Fibroblast of lung (primary cell): ENCODE data around the gene APAF1. TPM values are rescaled to one million over a fixed set of nuclear protein-coding genes. Genes with fewer than 3 reads are reported as not detected.
A peak's percentile ranks its signal among the peaks of the same experiment; 100 is the strongest.

Experiments used
- DNase-seq, 2 donors: peaks; one replicate each; pipeline versions ENCODE4 v3.0.0 to v3.0.0-alpha.2; 2010; ENCODE audit warnings: low read depth in 2 of 2
- H2AFZ ChIP-seq: 2 replicates; pipeline ENCODE4 v1.5.1; 2012; ENCODE audit warnings: low read length, control low read depth, inconsistent platforms
- H3K27ac ChIP-seq: 2 replicates; pipeline ENCODE4 v1.5.1; 2011; ENCODE audit warnings: low read length, control low read depth; ENCODE audit not compliant: insufficient read depth
- H3K27me3 ChIP-seq: 2 replicates; pipeline ENCODE4 v1.5.1; 2011; ENCODE audit warnings: mild to moderate bottlenecking, low read length; ENCODE audit not compliant: control insufficient read depth, insufficient read depth
- H3K36me3 ChIP-seq: 2 replicates; pipeline ENCODE4 v1.5.1; 2011; ENCODE audit warnings: low read length; ENCODE audit not compliant: control insufficient read depth, insufficient read depth
- H3K4me1 ChIP-seq: 2 replicates; pipeline ENCODE4 v1.5.1; 2011; ENCODE audit warnings: low read length; ENCODE audit not compliant: control insufficient read depth, insufficient read depth; ENCODE audit errors: extremely low read depth
- H3K4me2 ChIP-seq: 2 replicates; pipeline ENCODE4 v1.5.1; 2011; ENCODE audit warnings: low read length, control low read depth; ENCODE audit not compliant: insufficient read depth; ENCODE audit errors: extremely low read depth
- H3K4me3 ChIP-seq, 4 experiments: fragments of 200-600 bp in 1 of 4; sonication (generic) in 1 of 4; replicated peaks in 1 of 4; 2 replicates each; pipeline ENCODE4 v1.5.1; 2011 to 2016; ENCODE audit warnings: low read length in 4 of 4, low read depth in 3 of 4, mild to moderate bottlenecking in 3 of 4, control low read depth in 2 of 4, inconsistent platforms in 1 of 4, mixed read lengths in 1 of 4; ENCODE audit not compliant: insufficient read depth in 1 of 4; ENCODE audit errors: control extremely low read depth in 1 of 4
- H3K79me2 ChIP-seq: 2 replicates; pipeline ENCODE4 v1.5.1; 2012; ENCODE audit warnings: mild to moderate bottlenecking, low read length, inconsistent platforms; ENCODE audit not compliant: control insufficient read depth, insufficient read depth
- H3K9ac ChIP-seq: 2 replicates; pipeline ENCODE4 v1.5.1; 2011; ENCODE audit warnings: mild to moderate bottlenecking, low read length, control low read depth; ENCODE audit not compliant: insufficient read depth
- H3K9me3 ChIP-seq: 2 replicates; pipeline ENCODE4 v1.5.1; 2012; ENCODE audit warnings: low read depth, low read length; ENCODE audit not compliant: control insufficient read depth, insufficient read depth
- H4K20me1 ChIP-seq: 2 replicates; pipeline ENCODE4 v1.5.1; 2011; ENCODE audit warnings: low read length; ENCODE audit not compliant: control insufficient read depth, insufficient read depth; ENCODE audit errors: extremely low read depth
- EZH2 ChIP-seq: IDR thresholded peaks from 2 replicates; pipeline ENCODE4 v1.5.1; 2012; ENCODE audit warnings: low read length, control low read depth, mild to moderate bottlenecking; ENCODE audit errors: missing control alignments
- polyA plus RNA-seq, 2 donors: library from polyadenylated mRNA; depleted of rRNA in 1 of 2; stranded (reverse) in 1 of 2; unstranded in 1 of 2; fragments of >200 nt; gene quantifications; 2 replicates each; pipeline ENCODE4 v1.2.1, GENCODE V29; 2011 to 2012; ENCODE audit warnings: missing spikeins in 1 of 2
- total RNA-seq: library from RNA; depleted of rRNA; stranded (reverse); fragments of >200 nt; gene quantifications from 2 replicates; pipeline ENCODE4 v1.2.1, GENCODE V29; 2014
- TF ChIP-seq, protein P1 (sequence below), 2 donors: IDR thresholded peaks in 1 of 2; conservative IDR thresholded peaks in 1 of 2; 1 replicate in 1 of 2; 2 replicates in 1 of 2; pipeline ENCODE4 v1.5.1; 2011 to 2012; ENCODE audit warnings: low read length in 2 of 2, control low read depth in 1 of 2, inconsistent platforms in 1 of 2, low read depth in 1 of 2, mild to moderate bottlenecking in 1 of 2

The APAF1 gene
- total and polyA plus RNA-seq, 2 donors (not counting 1 experiment from before 2014, with no cell fraction given), result 13.6 to 23.3 TPM

DNA sequence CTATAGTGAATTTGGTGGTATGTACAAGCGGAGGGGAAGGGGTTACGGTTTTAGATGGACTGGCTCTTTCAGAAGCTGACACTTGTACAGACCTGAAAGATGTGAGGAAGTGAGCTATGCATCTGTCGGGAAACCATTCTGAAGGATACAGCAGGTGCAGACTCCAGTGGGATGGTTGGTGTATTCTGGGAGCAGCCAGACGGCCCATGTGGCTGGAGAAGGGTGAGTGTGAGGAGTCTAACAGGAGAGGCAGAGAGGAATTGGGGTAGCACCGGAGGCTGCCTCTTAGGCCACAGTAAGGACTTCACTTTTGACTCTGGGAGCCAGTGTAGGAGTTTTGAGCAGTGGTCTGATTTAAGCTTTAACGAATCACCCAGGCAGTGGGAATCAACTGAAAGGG, 90.7 kb downstream of the APAF1 start:
- no peak overlapping the region for H3K27ac ChIP-seq
- H3K9me3 ChIP-seq, result no peaks in the 10 kb centered on the region
- no peaks in the 10 kb centered on the region for H3K36me3 ChIP-seq
- no peak overlapping the region for H3K4me2 ChIP-seq
- no peak for DNase-seq
- H3K9ac ChIP-seq, result no peak overlapping the region
- no peak for TF ChIP-seq EZH2
- TF ChIP-seq, protein P1, sequence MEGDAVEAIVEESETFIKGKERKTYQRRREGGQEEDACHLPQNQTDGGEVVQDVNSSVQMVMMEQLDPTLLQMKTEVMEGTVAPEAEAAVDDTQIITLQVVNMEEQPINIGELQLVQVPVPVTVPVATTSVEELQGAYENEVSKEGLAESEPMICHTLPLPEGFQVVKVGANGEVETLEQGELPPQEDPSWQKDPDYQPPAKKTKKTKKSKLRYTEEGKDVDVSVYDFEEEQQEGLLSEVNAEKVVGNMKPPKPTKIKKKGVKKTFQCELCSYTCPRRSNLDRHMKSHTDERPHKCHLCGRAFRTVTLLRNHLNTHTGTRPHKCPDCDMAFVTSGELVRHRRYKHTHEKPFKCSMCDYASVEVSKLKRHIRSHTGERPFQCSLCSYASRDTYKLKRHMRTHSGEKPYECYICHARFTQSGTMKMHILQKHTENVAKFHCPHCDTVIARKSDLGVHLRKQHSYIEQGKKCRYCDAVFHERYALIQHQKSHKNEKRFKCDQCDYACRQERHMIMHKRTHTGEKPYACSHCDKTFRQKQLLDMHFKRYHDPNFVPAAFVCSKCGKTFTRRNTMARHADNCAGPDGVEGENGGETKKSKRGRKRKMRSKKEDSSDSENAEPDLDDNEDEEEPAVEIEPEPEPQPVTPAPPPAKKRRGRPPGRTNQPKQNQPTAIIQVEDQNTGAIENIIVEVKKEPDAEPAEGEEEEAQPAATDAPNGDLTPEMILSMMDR (conservative IDR thresholded peaks at IDR 0.05 in 1 of 2, IDR thresholded peaks at IDR 0.05 in 1 of 2; ENCODE audit: low read depth in 1 of 2, low read length in 2 of 2), result no peak
- no peaks in the 10 kb centered on the region for H4K20me1 ChIP-seq
- no peaks in the 10 kb centered on the region for H3K79me2 ChIP-seq
- H3K27me3 ChIP-seq, result no peaks in the 10 kb centered on the region
- H2AFZ ChIP-seq, result no peak overlapping the region
- no peak overlapping the region for H3K4me3 ChIP-seq
- H3K4me1 ChIP-seq, result peaks cover 5% of the 10 kb centered on the region

DNA sequence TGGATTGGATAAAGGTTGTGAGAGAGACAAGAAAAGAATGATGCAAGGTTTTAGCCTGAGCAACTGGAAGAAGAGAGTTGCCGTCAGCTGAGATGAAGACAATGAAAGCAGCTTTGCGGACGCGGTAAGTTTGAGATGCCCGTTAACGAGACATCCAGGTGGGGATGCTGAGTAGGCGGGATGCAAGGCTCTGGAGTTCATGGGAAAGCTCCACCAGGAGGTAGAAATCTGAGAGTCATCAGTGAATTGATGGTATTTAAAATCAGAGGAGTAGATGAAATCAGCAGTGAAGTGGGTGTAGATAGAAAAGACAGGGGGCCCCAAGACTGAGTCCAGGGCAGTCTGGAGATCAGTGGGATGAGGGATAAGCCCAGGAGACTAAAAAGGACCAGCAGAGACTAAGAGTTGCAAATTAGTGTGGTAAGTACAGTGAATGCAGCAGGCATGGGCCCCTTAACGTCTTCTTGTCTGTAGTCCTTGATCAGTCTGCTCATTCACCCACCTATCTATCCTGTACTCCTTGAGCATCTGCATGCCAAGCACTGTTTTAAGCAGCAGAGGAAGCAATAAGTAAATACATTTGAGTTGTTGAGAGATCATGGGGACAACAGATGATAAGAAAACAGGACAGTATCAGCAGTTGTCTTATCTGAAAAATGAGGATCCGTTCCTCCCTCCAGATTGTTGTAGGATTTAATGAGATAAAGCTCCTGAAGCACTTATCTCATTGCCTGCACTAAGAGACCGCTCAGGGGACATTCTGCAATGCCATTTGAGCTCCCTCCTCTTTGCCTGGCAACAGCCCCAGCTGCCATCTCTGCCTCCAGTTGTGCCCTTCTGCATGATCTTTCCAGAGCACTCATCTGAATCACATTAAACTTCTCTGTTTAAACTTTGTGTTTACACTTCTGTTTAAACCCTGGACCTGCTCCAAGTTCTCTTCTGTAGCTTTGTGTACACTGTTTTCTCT, 91.5 kb downstream of the APAF1 start:
- Histone ChIP-seq H3K4me2 (no peak overlapping the region), H3K36me3 (no peaks in the 10 kb centered on the region), H2AFZ (no peak overlapping the region), H3K27ac (no peak overlapping the region), H3K4me3 (no peak overlapping the region), H3K4me1 (peaks cover 5% of the 10 kb centered on the region), H3K79me2 (no peaks in the 10 kb centered on the region), H3K9me3 (no peaks in the 10 kb centered on the region), H3K9ac (no peak overlapping the region), H3K27me3 (no peaks in the 10 kb centered on the region), H4K20me1 (no peaks in the 10 kb centered on the region)
- peak in 1 of 2 donors; percentile 62 for DNase-seq
- TF ChIP-seq, protein P1 (conservative IDR thresholded peaks at IDR 0.05 in 1 of 2, IDR thresholded peaks at IDR 0.05 in 1 of 2; ENCODE audit: low read depth in 1 of 2, low read length in 2 of 2), result no peak
- no peak for TF ChIP-seq EZH2

DNA sequence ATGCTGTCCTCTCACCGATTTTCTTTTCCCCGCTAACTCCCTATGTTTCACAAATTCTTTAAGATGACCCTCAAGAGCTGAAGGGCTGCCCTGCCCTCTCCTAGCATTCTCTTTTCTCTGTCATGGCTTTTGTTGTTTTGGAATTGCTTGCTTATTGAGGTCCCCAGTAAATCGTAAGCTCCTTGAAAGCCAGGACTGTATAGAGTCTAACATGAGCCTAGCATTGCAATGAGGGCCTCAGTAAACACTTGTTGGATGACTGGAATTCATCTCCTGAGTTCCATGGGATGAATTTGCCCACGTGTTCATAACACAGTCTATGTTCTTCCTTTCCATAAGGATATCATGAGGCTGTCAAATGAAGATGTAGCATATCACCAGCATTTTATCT, 92.2 kb downstream of the APAF1 start:
- Histone ChIP-seq H4K20me1 (no peaks in the 10 kb centered on the region), H3K36me3 (no peaks in the 10 kb centered on the region), H3K9me3 (no peaks in the 10 kb centered on the region), H3K4me2 (no peak overlapping the region), H3K79me2 (no peaks in the 10 kb centered on the region), H3K27me3 (no peaks in the 10 kb centered on the region), H3K4me1 (peaks cover 5% of the 10 kb centered on the region), H3K27ac (no peak overlapping the region), H3K4me3 (no peak overlapping the region), H3K9ac (no peak overlapping the region), H2AFZ (no peak overlapping the region)
- TF ChIP-seq, protein P1 (conservative IDR thresholded peaks at IDR 0.05 in 1 of 2, IDR thresholded peaks at IDR 0.05 in 1 of 2; ENCODE audit: low read depth in 1 of 2, low read length in 2 of 2), result no peak
- no peak for TF ChIP-seq EZH2
- DNase-seq, result no peak
